H1 (cell line): ENCODE measurements around the gene AP2A1. TPM values are rescaled to one million over a fixed set of nuclear protein-coding genes. Genes with fewer than 3 reads are reported as not detected.

Experiments
- CTCF ChIA-PET: fragments of 300-600 bp; sonication (Branson Sonifier 250); formaldehyde crosslinking; loops from one replicate; lab custom pipeline; 2021; ENCODE audit not compliant: partially characterized antibody; lab: Charles Lee
- POLR2A ChIA-PET: fragments of 300-600 bp; sonication (Branson Sonifier 250); formaldehyde crosslinking; loops from one replicate; lab custom pipeline; 2021; ENCODE audit warnings: inconsistent platforms; ENCODE audit not compliant: partially characterized antibody; lab: Charles Lee
- DNase-seq, 2 experiments: peaks; one replicate each; pipeline versions ENCODE4 v3.0.0 to v3.0.0-alpha.2; 2010 to 2022; ENCODE audit warnings: low spot score in 2 of 2, low read depth in 1 of 2, mixed read lengths in 1 of 2
- FAIRE-seq: peaks from 2 replicates; lab custom pipeline; 2011; peaks lifted over from hg19 to GRCh38; lab: Jason Lieb, UNC
- H2AFZ ChIP-seq: 2 replicates; pipeline ENCODE4 v1.8.1; 2012; ENCODE audit warnings: low read length, inconsistent platforms
- H2AK5ac ChIP-seq: 2 replicates; pipeline ENCODE4 v1.6.1; 2013; ENCODE audit warnings: low read depth, low read length
- H2BK120ac ChIP-seq: replicated peaks from 2 replicates; pipeline ENCODE3; 2013; ENCODE audit warnings: low read depth, low read length, inconsistent platforms
- H2BK12ac ChIP-seq: 2 replicates; pipeline ENCODE4 v1.6.1; 2013; ENCODE audit warnings: low read depth, low read length
- H2BK15ac ChIP-seq: 2 replicates; pipeline ENCODE4 v1.6.1; 2013; ENCODE audit warnings: low read length
- H2BK20ac ChIP-seq: 2 replicates; pipeline ENCODE4 v1.6.1; 2013; ENCODE audit warnings: low read length
- H2BK5ac ChIP-seq: 2 replicates; pipeline ENCODE4 v1.6.1; 2013; ENCODE audit warnings: low read depth, low read length
- H3K14ac ChIP-seq: 2 replicates; pipeline ENCODE4 v1.6.1; 2013; ENCODE audit warnings: inconsistent platforms; ENCODE audit not compliant: insufficient read length
- H3K18ac ChIP-seq: 2 replicates; pipeline ENCODE4 v1.6.1; 2013; ENCODE audit warnings: low read length; ENCODE audit errors: extremely low read depth
- H3K23ac ChIP-seq: 2 replicates; pipeline ENCODE4 v1.6.1; 2013; ENCODE audit warnings: inconsistent platforms; ENCODE audit not compliant: insufficient read length
- H3K23me2 ChIP-seq: 2 replicates; pipeline ENCODE4 v1.6.1; 2013; ENCODE audit warnings: low read depth, low read length
- H3K27ac ChIP-seq: 2 replicates; pipeline ENCODE4 v1.6.1; 2011; ENCODE audit warnings: low read depth, low read length, inconsistent platforms
- H3K27me3 ChIP-seq, 4 experiments: replicated peaks in 1 of 4; 1 replicate in 1 of 4; 2 replicates in 3 of 4; pipeline versions ENCODE4 v1.6.1 to v1.8.1; 2011 to 2013; ENCODE audit warnings: low read length in 3 of 4, mild to moderate bottlenecking in 3 of 4, inconsistent platforms in 2 of 4, mixed read lengths in 2 of 4, moderate library complexity in 1 of 4; ENCODE audit not compliant: control insufficient read depth in 3 of 4, insufficient read depth in 3 of 4; ENCODE audit errors: extremely low read depth in 1 of 4
- H3K36me3 ChIP-seq, 4 experiments: 2 replicates each; pipeline versions ENCODE4 v1.6.1 to v1.8.1; 2011 to 2013; ENCODE audit warnings: mild to moderate bottlenecking in 4 of 4, low read length in 3 of 4, moderate library complexity in 2 of 4, control low read depth in 1 of 4, inconsistent platforms in 1 of 4; ENCODE audit not compliant: insufficient read depth in 4 of 4, control insufficient read depth in 2 of 4
- H3K4ac ChIP-seq: replicated peaks from 2 replicates; pipeline ENCODE3; 2013; ENCODE audit warnings: low read length, low read depth, mixed read lengths, inconsistent platforms; ENCODE audit not compliant: insufficient read length
- H3K4me1 ChIP-seq, 4 experiments: replicated peaks in 1 of 4; 1 replicate in 1 of 4; 2 replicates in 3 of 4; pipeline versions ENCODE4 v1.6.1 to v1.8.1; 2011 to 2013; ENCODE audit warnings: low read length in 3 of 4, inconsistent platforms in 2 of 4, mixed read lengths in 1 of 4; ENCODE audit not compliant: insufficient read depth in 4 of 4, control insufficient read depth in 3 of 4
- H3K4me2 ChIP-seq, 2 experiments: 2 replicates each; pipeline versions ENCODE4 v1.6.1 to v1.8.1; 2011 to 2013; ENCODE audit warnings: low read depth in 2 of 2, low read length in 2 of 2, control low read depth in 1 of 2, inconsistent platforms in 1 of 2, mild to moderate bottlenecking in 1 of 2; ENCODE audit not compliant: insufficient read depth in 1 of 2
- H3K4me3 ChIP-seq, 4 experiments: fragments of 200-600, 300-600 bp in 1 of 4; sonication (generic), shearing (Covaris generic), sonication (Bioruptor Twin) in 1 of 4; 2 replicates each; pipeline versions ENCODE4 v1.5.1 to v1.8.1; 2011 to 2016; ENCODE audit warnings: low read length in 4 of 4, low read depth in 3 of 4, control low read depth in 2 of 4, inconsistent platforms in 2 of 4, mild to moderate bottlenecking in 2 of 4, mixed read lengths in 1 of 4, moderate library complexity in 1 of 4; ENCODE audit not compliant: insufficient read depth in 2 of 4; ENCODE audit errors: extremely low read depth in 1 of 4
- H3K56ac ChIP-seq: replicated peaks from 2 replicates; pipeline ENCODE3; 2013; ENCODE audit warnings: low read depth, mild to moderate bottlenecking, mixed read lengths, low read length, inconsistent platforms; ENCODE audit not compliant: insufficient read length
- H3K79me1 ChIP-seq: 2 replicates; pipeline ENCODE4 v1.6.1; 2013; ENCODE audit warnings: low read depth, low read length, control low read depth
- H3K79me2 ChIP-seq, 2 experiments: 2 replicates each; pipeline versions ENCODE4 v1.6.1 to v1.8.1; 2012 to 2013; ENCODE audit warnings: low read length in 2 of 2, mild to moderate bottlenecking in 2 of 2, inconsistent platforms in 1 of 2; ENCODE audit not compliant: insufficient read depth in 2 of 2, control insufficient read depth in 1 of 2
- H3K9ac ChIP-seq, 4 experiments: replicated peaks in 1 of 4; 1 replicate in 1 of 4; 2 replicates in 3 of 4; pipeline versions ENCODE4 v1.6.1 to v1.8.1; 2011 to 2013; ENCODE audit warnings: low read depth in 3 of 4, low read length in 3 of 4, control low read depth in 2 of 4, mild to moderate bottlenecking in 2 of 4, moderate library complexity in 2 of 4, inconsistent platforms in 1 of 4; ENCODE audit errors: extremely low read depth in 1 of 4
- H3K9me3 ChIP-seq, 2 experiments: 2 replicates each; pipeline versions ENCODE4 v1.6.1 to v1.8.1; 2012 to 2013; ENCODE audit warnings: mild to moderate bottlenecking in 2 of 2, moderate library complexity in 2 of 2, control low read depth in 1 of 2, inconsistent platforms in 1 of 2, low read depth in 1 of 2, low read length in 1 of 2, mixed read lengths in 1 of 2; ENCODE audit not compliant: insufficient read depth in 2 of 2
- H4K20me1 ChIP-seq, 2 experiments: replicated peaks in 1 of 2; 2 replicates each; pipeline versions ENCODE3 to v1.8.1; 2011 to 2013; ENCODE audit warnings: inconsistent platforms in 2 of 2, low read length in 2 of 2, mild to moderate bottlenecking in 1 of 2; ENCODE audit not compliant: insufficient read depth in 2 of 2, control insufficient read depth in 1 of 2
- H4K5ac ChIP-seq: 2 replicates; pipeline ENCODE4 v1.6.1; 2013; ENCODE audit warnings: low read length, low read depth, mixed read lengths, inconsistent platforms; ENCODE audit not compliant: insufficient read length
- H4K8ac ChIP-seq: 2 replicates; pipeline ENCODE4 v1.8.0; 2013; ENCODE audit warnings: mild to moderate bottlenecking, moderate library complexity, low read length, inconsistent platforms; ENCODE audit not compliant: insufficient read depth; ENCODE audit errors: extremely low read depth
- H4K91ac ChIP-seq: replicated peaks from 2 replicates; pipeline ENCODE3; 2013; ENCODE audit warnings: low read length, mixed read lengths, inconsistent platforms; ENCODE audit not compliant: insufficient read length
- ASH2L ChIP-seq: fragments of 200-600, 300-600 bp; sonication (generic); IDR thresholded peaks from one replicate; pipeline ENCODE4 v1.7.1; 2017; ENCODE audit warnings: low read length
- CEBPB ChIP-seq: IDR thresholded peaks from 2 replicates; pipeline ENCODE4 v1.6.1; 2012; ENCODE audit warnings: low read depth, low read length
- CHD2 ChIP-seq: IDR thresholded peaks from 2 replicates; pipeline ENCODE4 v1.6.1; 2012; ENCODE audit warnings: low read length, improper control_type of control experiment
- EGR1 ChIP-seq: IDR thresholded peaks from 2 replicates; pipeline ENCODE4 v1.6.1; 2011; ENCODE audit warnings: low read depth, low read length, borderline replicate concordance
- FOSL1 ChIP-seq: IDR thresholded peaks from 2 replicates; pipeline ENCODE4 v1.6.1; 2011; ENCODE audit warnings: mild to moderate bottlenecking, low read depth, low read length, moderate library complexity; ENCODE audit not compliant: insufficient read depth
- JUN ChIP-seq: IDR thresholded peaks from 2 replicates; pipeline ENCODE4 v1.6.1; 2011; ENCODE audit warnings: low read depth, mild to moderate bottlenecking, improper control_type of control experiment, low read length
- MAFK ChIP-seq: IDR thresholded peaks from 2 replicates; pipeline ENCODE4 v1.6.1; 2012; ENCODE audit warnings: low read depth, mild to moderate bottlenecking, improper control_type of control experiment, low read length
- NRF1 ChIP-seq: IDR thresholded peaks from 2 replicates; pipeline ENCODE4 v1.6.1; 2011; ENCODE audit warnings: mild to moderate bottlenecking, low read depth, low read length, improper control_type of control experiment
- TAF1 ChIP-seq: IDR thresholded peaks from 2 replicates; pipeline ENCODE4 v1.6.1; 2011; ENCODE audit warnings: mild to moderate bottlenecking, low read depth, low read length
- ZNF274 ChIP-seq: IDR thresholded peaks from 2 replicates; pipeline ENCODE4 v1.7.0; 2012; ENCODE audit warnings: low read length, borderline replicate concordance; ENCODE audit errors: extremely low read depth
- WGBS, 2 experiments: shearing (Covaris generic) in 1 of 2; methylation state at CpG; one replicate each; pipeline versions ENCODE4 v1.1.6 to v1.1.7; 2013 to 2015; ENCODE audit warnings: low lambda C conversion rate in 2 of 2, mixed read lengths in 2 of 2, inconsistent platforms in 1 of 2, low coverage in 1 of 2, missing lambda C conversion rate in 1 of 2; ENCODE audit not compliant: insufficient replicate concordance in 2 of 2, insufficient coverage in 1 of 2, insufficient read length in 1 of 2; ENCODE audit errors: extremely low coverage in 1 of 2, missing lambda C conversion rate in 1 of 2; 5-methylcytosine and 5-hydroxymethylcytosine counted together
- polyA plus RNA-seq, 7 experiments: library from polyadenylated mRNA; depleted of rRNA in 3 of 7; stranded (reverse) in 5 of 7; unstranded in 2 of 7; fragments of >200 nt in 5 of 7; fragments of 200-250 nt in 2 of 7; gene quantifications; 1 replicate in 5 of 7; 2 replicates in 1 of 7; 4 replicates in 1 of 7; pipeline versions ENCODE4 v1.2.1 to v1.2.3, GENCODE V29; 2011 to 2013; ENCODE audit warnings: missing spikeins in 2 of 7, mixed read lengths in 2 of 7
- total RNA-seq: library from RNA; stranded (reverse); fragmentation: NEBNext Ultra II Directional; extraction: Animal tissue kit (Norgen Biotek cat#: 25700); gene quantifications from 2 replicates; pipeline ENCODE4 v1.2.1, GENCODE V29; 2021

Gene AP2A1
- total and polyA plus RNA-seq, 2 of the 8 experiments (the other 6 are each of a cell fraction or from before 2014, with no cell fraction given): 105 to 106 TPM

- no peak overlapping the region for H3K27ac ChIP-seq
- H3K9ac ChIP-seq: peak overlapping the region in 3 of 4 experiments; percentile 19 to 36 (median 21); a peak in 2 of 7 replicates
- peak overlapping the region; percentile 15 to 52 (median 40); a peak in 7 of 8 replicates for H3K4me3 ChIP-seq
- CTCF ChIA-PET: interaction anchor here (1.2 to 1.8 kb wide), 4 partner anchors 30 to 85 kb away, joined by 3 to 7 read pairs (median 4); no protein-coding TSS in a partner anchor
- H2AFZ ChIP-seq: no peak overlapping the region
- WGBS, 2 experiments: 49% methylated on average over 19 of the region's 38 CpGs; no CpG with 5 or more reads in 1 of the 2 experiments
- H3K18ac ChIP-seq: peak overlapping the region; percentile 60
- no peaks in the 10 kb centered on the region for H3K27me3 ChIP-seq
- 0 out of 2 replicates have a peak overlapping the region, but pooled peaks have one; percentile 39 for H2BK12ac ChIP-seq
- no peak overlapping the region for H3K56ac ChIP-seq
- DNase-seq (peak in 1 of 2 experiments; percentile 84), FAIRE-seq (no peak)
- H2BK5ac ChIP-seq: peak overlapping the region; percentile 85
- no peak overlapping the region for H2BK20ac ChIP-seq
- peak overlapping the region; percentile 82 for H4K91ac ChIP-seq
- H4K8ac ChIP-seq: peak overlapping the region; percentile 89; the same call in 1 of the 2 replicates
- H2BK120ac ChIP-seq: no peak overlapping the region
- no peak overlapping the region for H3K23ac ChIP-seq
- no peak overlapping the region for H2BK15ac ChIP-seq
- H3K23me2 ChIP-seq: peaks cover 2% of the 10 kb centered on the region; the same call in 1 of the 2 replicates
- peaks cover 2 to 23% (median 11%) of the 10 kb centered on the region in 4 experiments for H3K36me3 ChIP-seq
- H4K20me1 ChIP-seq: peaks cover 1 to 6% of the 10 kb centered on the region in 2 experiments
- H3K9me3 ChIP-seq: no peaks in the 10 kb centered on the region
- H3K4me2 ChIP-seq: peak overlapping the region; percentile 64 to 81
- H3K14ac ChIP-seq: no peak overlapping the region
- peak overlapping the region; percentile 94 for H4K5ac ChIP-seq
- no peaks in the 10 kb centered on the region for H3K79me2 ChIP-seq
- POLR2A ChIA-PET: interaction anchor here (0.9 to 2.6 kb wide), 4 partner anchors 11 to 113 kb away, joined by 3 to 11 read pairs (median 4); partner anchors contain the start of genes ADM5 and FUZ
- H3K4me1 ChIP-seq: peaks cover 4 to 18% (median 6%) of the 10 kb centered on the region in 4 experiments
- H3K79me1 ChIP-seq: peaks cover 2% of the 10 kb centered on the region; the same call in 1 of the 2 replicates
- H2AK5ac ChIP-seq: no peak overlapping the region
- peak overlapping the region; percentile 23 for H3K4ac ChIP-seq
- peak; percentile 14 for TF ChIP-seq ASH2L
- no peak for TF ChIP-seq TAF1
- TF ChIP-seq CHD2: peak; percentile 87
- no peak for TF ChIP-seq ZNF274
- TF ChIP-seq NRF1: no peak
- TF ChIP-seq JUN: no peak
- no peak for TF ChIP-seq CEBPB
- TF ChIP-seq MAFK: no peak
- no peak for TF ChIP-seq FOSL1
- no peak for TF ChIP-seq EGR1
These were observed 35.3 kb downstream of the AP2A1 start for GRCh38 chr19:49801966-49802661.
